Hepatocyte (in vitro differentiated cells): ENCODE measurements around the gene KRT85. TPM values are rescaled to one million over a fixed set of nuclear protein-coding genes. Genes with fewer than 3 reads are reported as not detected.

ENCODE experiments used
- DNase-seq: peaks from one replicate; pipeline ENCODE4 v3.0.0-alpha.2; 2016; ENCODE audit warnings: low spot score
- H2AFZ ChIP-seq: fragments of 200-600 bp; sonication (generic); 2 replicates; pipeline ENCODE4 v1.6.0; 2016; ENCODE audit warnings: antibody characterized with exemption, mild to moderate bottlenecking
- H3K27ac ChIP-seq: fragments of 200-600 bp; sonication (generic); 2 replicates; pipeline ENCODE4 v1.5.1; 2016; ENCODE audit warnings: mild to moderate bottlenecking
- H3K27me3 ChIP-seq: fragments of 200-600 bp; sonication (generic); 2 replicates; pipeline ENCODE4 v1.6.1; 2016
- H3K36me3 ChIP-seq: fragments of 200-600 bp; sonication (generic); replicated peaks from 2 replicates; pipeline ENCODE4 v1.5.1; 2016; ENCODE audit warnings: low read depth; ENCODE audit not compliant: insufficient read depth
- H3K4me1 ChIP-seq: fragments of 200-600 bp; sonication (generic); 2 replicates; pipeline ENCODE4 v1.5.1; 2016; ENCODE audit warnings: mild to moderate bottlenecking, moderate library complexity; ENCODE audit not compliant: insufficient read depth
- H3K4me2 ChIP-seq: fragments of 200-600 bp; sonication (generic); 2 replicates; pipeline ENCODE4 v1.6.0; 2016
- H3K4me3 ChIP-seq: fragments of 200-600 bp; sonication (generic); 2 replicates; pipeline ENCODE4 v1.5.1; 2016; ENCODE audit warnings: mild to moderate bottlenecking
- H3K79me2 ChIP-seq: fragments of 200-600 bp; sonication (generic); 2 replicates; pipeline ENCODE4 v1.6.0; 2017; ENCODE audit warnings: mild to moderate bottlenecking
- H3K9me2 ChIP-seq: fragments of 200-600 bp; sonication (generic); replicated peaks from 2 replicates; pipeline ENCODE4 v1.6.0; 2017; ENCODE audit warnings: mild to moderate bottlenecking; ENCODE audit not compliant: insufficient read depth
- H3K9me3 ChIP-seq: fragments of 200-600 bp; sonication (generic); 2 replicates; pipeline ENCODE4 v1.5.1; 2016; ENCODE audit warnings: low read depth, mild to moderate bottlenecking
- H4K20me1 ChIP-seq: fragments of 200-600 bp; sonication (generic); 2 replicates; pipeline ENCODE4 v1.6.0; 2016; ENCODE audit warnings: mild to moderate bottlenecking; ENCODE audit not compliant: insufficient read depth, poor library complexity, severe bottlenecking
- CTCF ChIP-seq: fragments of 200-600 bp; sonication (generic); IDR thresholded peaks from 2 replicates; pipeline ENCODE4 v1.5.1; 2016; ENCODE audit warnings: antibody characterized with exemption, mild to moderate bottlenecking; ENCODE audit not compliant: poor library complexity
- EZH2 ChIP-seq: fragments of 200-600 bp; sonication (generic); IDR thresholded peaks from 2 replicates; pipeline ENCODE4 v1.6.1; 2016; ENCODE audit warnings: antibody characterized with exemption, mild to moderate bottlenecking, borderline replicate concordance
- EZH2phosphoT487 ChIP-seq: fragments of 200-600 bp; sonication (generic); IDR thresholded peaks from one replicate; pipeline ENCODE4 v1.6.1; 2018; ENCODE audit warnings: antibody characterized with exemption, mild to moderate bottlenecking, low read depth, moderate library complexity; ENCODE audit not compliant: unreplicated experiment, severe bottlenecking
- WGBS: methylation state at CpG from one replicate; pipeline ENCODE4 v1.1.6; 2016; ENCODE audit warnings: low lambda C conversion rate; ENCODE audit errors: missing lambda C conversion rate; 5-methylcytosine and 5-hydroxymethylcytosine counted together
- polyA plus RNA-seq: library from polyadenylated mRNA; unstranded; fragments of >200 nt; fragmentation: Nextera tagmentation; extraction: Ambion mirVana; gene quantifications from 2 replicates; pipeline ENCODE4 v1.2.1, GENCODE V29; 2016
- total RNA-seq: library from RNA; depleted of rRNA; stranded (reverse); fragments of >200 nt; gene quantifications from 2 replicates; pipeline ENCODE4 v1.2.3, GENCODE V29; 2014

Gene KRT85
- total and polyA plus RNA-seq, 2 experiments from 2014 or later, result not detected

- H2AFZ ChIP-seq, result no peak overlapping the region
- H3K9me3 ChIP-seq, result no peaks in the 10 kb centered on the region
- no peaks in the 10 kb centered on the region for H3K36me3 ChIP-seq
- H3K4me2 ChIP-seq, result no peak overlapping the region
- no peak overlapping the region for H3K27ac ChIP-seq
- no peak for TF ChIP-seq EZH2phosphoT487
- TF ChIP-seq EZH2, result no peak
- no peak for TF ChIP-seq CTCF
- H3K4me1 ChIP-seq, result peaks cover 25% of the 10 kb centered on the region
- 46% methylated on average over 6 of the region's 6 CpGs for WGBS
- DNase-seq, result no peak
- no peaks in the 10 kb centered on the region for H4K20me1 ChIP-seq
- no peaks in the 10 kb centered on the region for H3K79me2 ChIP-seq
- H3K9me2 ChIP-seq, result no peaks in the 10 kb centered on the region
- H3K27me3 ChIP-seq, result peaks cover 3% of the 10 kb centered on the region
- no peak overlapping the region for H3K4me3 ChIP-seq
These were observed 18.1 kb downstream of the KRT85 start for GRCh38 chr12:52349196-52349595.

GRCh38 chr12:52347551-52348510, 19.4 kb downstream of the KRT85 start:
- H3K27me3 ChIP-seq, result no peaks in the 10 kb centered on the region
- no peaks in the 10 kb centered on the region for H3K9me3 ChIP-seq
- DNase-seq, result no peak
- H3K27ac ChIP-seq, result no peak overlapping the region
- H4K20me1 ChIP-seq, result no peaks in the 10 kb centered on the region
- H3K4me1 ChIP-seq, result peaks cover 25% of the 10 kb centered on the region
- no peaks in the 10 kb centered on the region for H3K9me2 ChIP-seq
- no peak overlapping the region for H3K4me2 ChIP-seq
- no peak for TF ChIP-seq EZH2phosphoT487
- no peak for TF ChIP-seq EZH2
- TF ChIP-seq CTCF, result no peak
- H2AFZ ChIP-seq, result no peak overlapping the region
- 64% methylated on average over 16 of the region's 16 CpGs for WGBS
- no peaks in the 10 kb centered on the region for H3K79me2 ChIP-seq
- H3K36me3 ChIP-seq, result no peaks in the 10 kb centered on the region
- no peak overlapping the region for H3K4me3 ChIP-seq

GRCh38 chr12:52347016-52347415, 20.3 kb downstream of the KRT85 start:
- H3K4me1 ChIP-seq, result peaks cover 25% of the 10 kb centered on the region
- no peaks in the 10 kb centered on the region for H3K9me2 ChIP-seq
- no peak overlapping the region for H3K4me2 ChIP-seq
- WGBS, result 74% methylated on average over 9 of the region's 9 CpGs
- peak overlapping the region; percentile 61 for H3K27ac ChIP-seq
- no peaks in the 10 kb centered on the region for H3K27me3 ChIP-seq
- DNase-seq, result peak; percentile 32
- no peaks in the 10 kb centered on the region for H3K79me2 ChIP-seq
- H4K20me1 ChIP-seq, result no peaks in the 10 kb centered on the region
- TF ChIP-seq EZH2 (no peak), CTCF (no peak), EZH2phosphoT487 (no peak)
- no peaks in the 10 kb centered on the region for H3K36me3 ChIP-seq
- no peaks in the 10 kb centered on the region for H3K9me3 ChIP-seq
- no peak overlapping the region for H2AFZ ChIP-seq
- H3K4me3 ChIP-seq, result no peak overlapping the region
